ENCODE results near the gene AKR1D1. TPM values are rescaled to one million over a fixed set of nuclear protein-coding genes. Genes with fewer than 3 reads are reported as not detected.

Gene AKR1D1
- total and polyA plus RNA-seq, 2 of the 13 experiments (the other 11 are each of a cell fraction or from before 2014, with no cell fraction given), result 6.9 to 37.0 TPM

DNA sequence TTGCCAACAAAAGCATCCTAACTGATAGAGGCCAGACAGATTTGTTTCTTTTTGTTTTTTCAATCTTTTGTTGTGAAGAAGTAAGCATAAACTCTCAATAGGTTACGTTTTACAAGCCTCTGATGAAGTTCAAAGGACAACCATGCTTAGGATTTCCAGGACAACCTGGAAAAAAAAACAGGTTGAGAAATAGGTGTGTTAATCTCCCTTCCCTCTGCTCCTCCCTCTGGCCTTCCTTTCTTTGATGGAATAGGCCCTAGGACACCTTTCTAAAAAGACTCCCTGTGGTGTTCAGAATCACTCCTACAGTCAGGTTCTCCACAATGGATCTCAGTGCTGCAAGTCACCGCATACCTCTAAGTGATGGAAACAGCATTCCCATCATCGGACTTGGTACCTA lies at the start of gene AKR1D1 (continued):
- TF ChIP-seq NFIC (IDR thresholded peaks at IDR 0.05; ENCODE audit: low read length) (0 out of 2 replicates have a peak, but pooled peaks have one; percentile 22), ZNF746 (CRISPR knock-in tag; IDR thresholded peaks at IDR 0.05) (no peak), SP5 (CRISPR knock-in tag; IDR thresholded peaks at IDR 0.05; ENCODE audit: borderline replicate concordance, low read depth) (peak; percentile 78), BHLHE40 (IDR thresholded peaks at IDR 0.05; ENCODE audit: low read length) (no peak), SRSF1 (optimal IDR thresholded peaks at IDR 0.05; ENCODE audit: low read depth, low read length) (no peak), CEBPG (CRISPR knock-in tag; IDR thresholded peaks at IDR 0.05) (peak; percentile 45; the same call in 1 of the 2 replicates), ZBTB26 (CRISPR knock-in tag; IDR thresholded peaks at IDR 0.05; ENCODE audit: borderline replicate concordance) (no peak), ZMAT3 (CRISPR knock-in tag; conservative IDR thresholded peaks at IDR 0.05) (no peak), MTF2 (CRISPR knock-in tag; IDR thresholded peaks at IDR 0.05; ENCODE audit: borderline replicate concordance) (no peak), KLF12 (CRISPR knock-in tag; IDR thresholded peaks at IDR 0.05; ENCODE audit: borderline replicate concordance) (no peak), ARID4A (CRISPR knock-in tag; IDR thresholded peaks at IDR 0.05; ENCODE audit: borderline replicate concordance) (no peak), TCF7 (IDR thresholded peaks at IDR 0.05; ENCODE audit: low read depth) (peak; percentile 41; the same call in 1 of the 2 replicates), ZUFSP (CRISPR knock-in tag; IDR thresholded peaks at IDR 0.05; ENCODE audit: borderline replicate concordance) (no peak), ZNF160 (CRISPR knock-in tag; IDR thresholded peaks at IDR 0.05) (no peak), MNT (IDR thresholded peaks at IDR 0.05) (no peak), RELA (CRISPR knock-in tag; IDR thresholded peaks at IDR 0.05) (no peak), TRIM24 (CRISPR knock-in tag; IDR thresholded peaks at IDR 0.05) (no peak), ZNF44 (CRISPR knock-in tag; IDR thresholded peaks at IDR 0.05) (no peak), CREB1 (IDR thresholded peaks at IDR 0.05) (no peak), CREB1 (CRISPR knock-in tag; IDR thresholded peaks at IDR 0.05) (peak; percentile 30; the same call in 1 of the 2 replicates)
- TF ChIP-seq, protein P1, sequence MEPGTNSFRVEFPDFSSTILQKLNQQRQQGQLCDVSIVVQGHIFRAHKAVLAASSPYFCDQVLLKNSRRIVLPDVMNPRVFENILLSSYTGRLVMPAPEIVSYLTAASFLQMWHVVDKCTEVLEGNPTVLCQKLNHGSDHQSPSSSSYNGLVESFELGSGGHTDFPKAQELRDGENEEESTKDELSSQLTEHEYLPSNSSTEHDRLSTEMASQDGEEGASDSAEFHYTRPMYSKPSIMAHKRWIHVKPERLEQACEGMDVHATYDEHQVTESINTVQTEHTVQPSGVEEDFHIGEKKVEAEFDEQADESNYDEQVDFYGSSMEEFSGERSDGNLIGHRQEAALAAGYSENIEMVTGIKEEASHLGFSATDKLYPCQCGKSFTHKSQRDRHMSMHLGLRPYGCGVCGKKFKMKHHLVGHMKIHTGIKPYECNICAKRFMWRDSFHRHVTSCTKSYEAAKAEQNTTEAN (CRISPR knock-in tag; conservative IDR thresholded peaks at IDR 0.05), result no peak

All from HepG2 (cell line).